ENCODE measurements around the gene CLRN1. TPM values are rescaled to one million over a fixed set of nuclear protein-coding genes. Genes with fewer than 3 reads are reported as not detected.

The CLRN1 gene
- total and polyA plus RNA-seq, 2 experiments from 2014 or later = 0.45 to 0.69 TPM

GRCh38 chr3:150877303-150877702 lies 95.2 kb downstream of the CLRN1 start:
- TF ChIP-seq STAT1 (IDR thresholded peaks at IDR 0.05; ENCODE audit: unreplicated experiment) = no peak
- no peak for TF ChIP-seq EZH2 (IDR thresholded peaks at IDR 0.05; ENCODE audit: low read depth, unreplicated experiment)
- TF ChIP-seq CTCF (conservative IDR thresholded peaks at IDR 0.05; ENCODE audit: low read depth in 2 of 2) = no peak
- TF ChIP-seq NANOG (IDR thresholded peaks at IDR 0.05; ENCODE audit: borderline replicate concordance) = no peak
- no peak for TF ChIP-seq ZNF331 (CRISPR knock-in tag; IDR thresholded peaks at IDR 0.05; ENCODE audit: low read depth)
- no peak for TF ChIP-seq JUNB (IDR thresholded peaks at IDR 0.05; ENCODE audit: unreplicated experiment)
- no peak for TF ChIP-seq EZH2phosphoT487 (IDR thresholded peaks at IDR 0.05; ENCODE audit: unreplicated experiment)
- TF ChIP-seq ZNF114 (CRISPR knock-in tag; IDR thresholded peaks at IDR 0.05) = no peak
- no peak for TF ChIP-seq ETS1 (IDR thresholded peaks at IDR 0.05)
- TF ChIP-seq POLR2AphosphoS5 (IDR thresholded peaks at IDR 0.05; ENCODE audit: low read depth) = no peak
- TF ChIP-seq ZNF462 (CRISPR knock-in tag; IDR thresholded peaks at IDR 0.05) = no peak
- TF ChIP-seq REST (IDR thresholded peaks at IDR 0.05; ENCODE audit: unreplicated experiment) = no peak
- TF ChIP-seq CREB1 (CRISPR knock-in tag; IDR thresholded peaks at IDR 0.05; ENCODE audit: low read depth) = no peak
- no peak overlapping the region for H3K4me3 ChIP-seq
- no peaks in the 10 kb centered on the region for H3K79me2 ChIP-seq (replicated peaks; ENCODE audit: insufficient read depth)
- H3K36me3 ChIP-seq (ENCODE audit: insufficient read depth) = no peaks in the 10 kb centered on the region
- no peaks in the 10 kb centered on the region for H3K36me3 Mint-ChIP-seq (ENCODE audit: low read depth)
- ATAC-seq = no peak
- no peaks in the 10 kb centered on the region for H3K27me3 Mint-ChIP-seq (ENCODE audit: insufficient read depth, low read depth, poor library complexity)
- H3K4me3 Mint-ChIP-seq = no peak overlapping the region
- H3K27ac ChIP-seq (ENCODE audit: low read depth) = no peak overlapping the region
- no peaks in the 10 kb centered on the region for H3K9me2 ChIP-seq (ENCODE audit: insufficient read depth)
- no peaks in the 10 kb centered on the region for H3K4me1 ChIP-seq (ENCODE audit: insufficient read depth)
- no peak overlapping the region for H2AFZ ChIP-seq
- no peaks in the 10 kb centered on the region for H3F3A ChIP-seq (replicated peaks; ENCODE audit: low read depth)
- H3K4me1 Mint-ChIP-seq = no peaks in the 10 kb centered on the region
- no peak overlapping the region for H3K27ac Mint-ChIP-seq
- no peaks in the 10 kb centered on the region for H4K20me1 ChIP-seq (replicated peaks; ENCODE audit: insufficient read depth)
- H3K9me3 Mint-ChIP-seq = no peaks in the 10 kb centered on the region
- no peaks in the 10 kb centered on the region for H3K27me3 ChIP-seq (ENCODE audit: insufficient read depth)
- DNase-seq (ENCODE audit: low spot score) = no peak
- no peak overlapping the region for H3K4me2 ChIP-seq
